Umbilical cord (tissue), 2 donors: Measurements from ENCODE around the gene SOX12. TPM values are rescaled to one million over a fixed set of nuclear protein-coding genes. Genes with fewer than 3 reads are reported as not detected.

Experiments
- DNase-seq: peaks from one replicate; pipeline ENCODE4 v3.0.0-alpha.2; 2015; ENCODE audit warnings: low spot score
- total RNA-seq: library from RNA; depleted of rRNA; stranded (reverse); fragments of >200 nt; gene quantifications from one replicate; pipeline ENCODE4 v1.2.3, GENCODE V29; 2014; ENCODE audit warnings: low replicate concordance; ENCODE audit not compliant: insufficient read depth

Gene SOX12
- total RNA-seq, 1 donor from 2014 or later = 4.1 TPM

- peak; percentile 43 for DNase-seq
Measured at GRCh38 chr20:301886-302848, 23.2 kb upstream of the SOX12 start.

GRCh38 chr20:305745-306144 is 19.6 kb upstream of the SOX12 start:
- no peak for DNase-seq

- DNase-seq = no peak
Measured at GRCh38 chr20:308427-309038, 16.8 kb upstream of the SOX12 start.

- peak; percentile 71 for DNase-seq
Measured at GRCh38 chr20:309306-309840, 16.0 kb upstream of the SOX12 start.

- DNase-seq = peak; percentile 100
Measured at GRCh38 chr20:309841-310644, 15.3 kb upstream of the SOX12 start.

DNA sequence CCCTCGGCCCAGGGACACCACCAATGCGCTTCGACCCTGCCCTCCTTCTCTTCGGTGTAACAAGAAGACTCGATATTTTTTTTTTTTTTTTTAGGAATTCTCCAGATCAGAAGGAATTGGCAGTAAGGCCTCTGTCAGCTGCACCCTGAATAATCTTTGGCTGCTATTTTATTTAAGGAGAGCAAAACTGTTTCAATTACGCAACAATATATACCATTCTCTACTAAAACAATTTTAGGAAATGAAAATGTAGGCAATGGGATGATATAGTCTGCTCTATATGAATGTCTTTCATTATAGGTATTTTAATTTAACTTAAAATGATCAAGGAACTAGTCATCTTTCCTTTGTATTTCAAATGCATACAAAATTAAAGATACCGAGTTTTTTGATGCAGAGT is 14.7 kb upstream of the SOX12 start:
- DNase-seq = no peak

DNA sequence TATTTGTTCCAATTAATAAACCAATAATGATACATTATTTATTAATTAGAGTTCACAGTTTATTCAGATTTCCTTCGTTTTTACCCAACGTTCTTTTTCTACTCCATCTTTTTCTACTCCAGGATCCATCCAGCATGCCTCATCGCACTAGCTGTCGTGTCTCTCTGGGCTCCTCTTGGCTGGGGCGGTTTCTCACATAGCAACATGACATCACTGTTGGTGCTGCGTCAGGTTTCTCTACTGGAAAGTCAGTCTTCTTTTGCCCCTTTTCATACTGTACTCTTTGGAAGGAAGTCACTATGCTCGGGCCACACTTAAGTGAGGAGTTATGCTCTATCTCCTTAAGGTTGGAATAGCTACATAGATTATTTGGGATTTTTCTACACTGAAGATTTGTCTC is 13.7 kb upstream of the SOX12 start:
- DNase-seq = no peak

DNA sequence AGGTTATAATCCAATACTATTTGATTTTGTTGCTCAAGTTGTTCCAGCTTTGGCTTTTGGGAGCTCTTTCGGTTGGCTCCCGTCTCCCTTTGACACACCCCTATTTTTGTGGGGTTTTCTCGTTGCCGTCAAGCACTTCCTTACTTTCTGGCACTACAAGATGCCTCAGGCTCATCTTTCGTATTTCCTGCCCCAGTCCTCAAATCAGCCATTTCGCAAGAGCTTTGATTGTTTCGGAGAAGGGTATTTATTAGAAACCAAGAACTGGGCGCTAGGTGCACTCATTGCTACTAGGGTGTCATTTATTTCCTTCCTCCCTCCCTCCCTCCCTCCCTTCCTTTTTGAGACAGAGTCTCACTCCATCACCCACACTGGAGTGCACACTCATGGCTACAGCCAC is 13.3 kb upstream of the SOX12 start:
- DNase-seq = no peak

DNA sequence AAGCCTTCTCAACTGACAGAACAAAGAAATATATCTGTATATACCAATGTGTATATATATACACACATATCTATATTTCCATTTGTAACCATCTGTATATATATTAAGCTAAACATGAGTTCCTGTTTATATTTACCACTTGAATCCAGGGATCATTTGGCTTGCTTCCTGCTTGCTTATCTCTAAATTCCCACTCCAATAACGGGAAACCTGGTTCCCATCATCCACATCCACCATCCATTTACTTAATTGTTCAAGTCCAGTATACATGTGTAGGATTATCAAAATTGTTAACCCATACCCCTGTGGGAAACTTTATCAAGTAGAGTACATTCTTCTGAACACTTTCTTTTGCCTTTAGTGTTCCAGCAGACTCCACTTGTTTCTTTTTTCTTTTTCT is 12.5 kb upstream of the SOX12 start:
- no peak for DNase-seq

DNA sequence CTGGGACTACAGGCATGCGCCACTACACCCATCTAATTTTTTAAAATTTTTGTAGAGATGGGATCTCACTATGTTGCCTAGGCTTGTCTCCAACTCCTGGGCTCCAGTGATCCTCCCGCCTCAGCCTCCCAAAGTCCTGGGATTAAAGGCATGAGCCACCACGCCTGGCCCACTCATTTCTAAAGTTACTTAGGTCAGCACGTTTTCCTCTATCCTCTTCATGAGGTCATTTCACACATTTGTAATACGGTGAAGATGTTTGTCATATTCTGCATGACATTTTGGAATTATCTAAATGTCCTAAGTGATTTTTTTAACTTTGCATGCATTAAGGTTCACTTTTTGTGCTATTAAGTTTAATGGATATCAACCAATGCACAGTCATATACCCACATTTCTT is 11.9 kb upstream of the SOX12 start:
- DNase-seq = no peak

DNA sequence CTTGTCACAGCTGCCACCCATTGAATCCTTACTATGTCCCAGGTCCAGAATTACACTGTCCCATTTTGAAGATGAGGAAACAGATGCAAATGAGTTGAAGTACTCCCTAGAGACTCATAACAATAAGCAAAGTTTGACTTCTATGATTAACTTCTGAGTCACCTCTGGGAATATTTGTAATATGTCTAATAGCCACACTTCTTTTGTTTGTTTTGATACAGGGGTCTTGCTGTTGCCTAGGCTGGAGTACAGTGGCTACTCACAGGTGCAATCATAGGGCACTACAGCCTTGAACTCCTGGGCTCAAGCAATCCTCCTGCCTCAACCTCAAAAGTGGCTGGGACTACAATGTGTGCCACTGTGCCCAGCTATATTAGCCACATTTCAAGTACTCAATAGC is 11.4 kb upstream of the SOX12 start:
- no peak for DNase-seq

DNA sequence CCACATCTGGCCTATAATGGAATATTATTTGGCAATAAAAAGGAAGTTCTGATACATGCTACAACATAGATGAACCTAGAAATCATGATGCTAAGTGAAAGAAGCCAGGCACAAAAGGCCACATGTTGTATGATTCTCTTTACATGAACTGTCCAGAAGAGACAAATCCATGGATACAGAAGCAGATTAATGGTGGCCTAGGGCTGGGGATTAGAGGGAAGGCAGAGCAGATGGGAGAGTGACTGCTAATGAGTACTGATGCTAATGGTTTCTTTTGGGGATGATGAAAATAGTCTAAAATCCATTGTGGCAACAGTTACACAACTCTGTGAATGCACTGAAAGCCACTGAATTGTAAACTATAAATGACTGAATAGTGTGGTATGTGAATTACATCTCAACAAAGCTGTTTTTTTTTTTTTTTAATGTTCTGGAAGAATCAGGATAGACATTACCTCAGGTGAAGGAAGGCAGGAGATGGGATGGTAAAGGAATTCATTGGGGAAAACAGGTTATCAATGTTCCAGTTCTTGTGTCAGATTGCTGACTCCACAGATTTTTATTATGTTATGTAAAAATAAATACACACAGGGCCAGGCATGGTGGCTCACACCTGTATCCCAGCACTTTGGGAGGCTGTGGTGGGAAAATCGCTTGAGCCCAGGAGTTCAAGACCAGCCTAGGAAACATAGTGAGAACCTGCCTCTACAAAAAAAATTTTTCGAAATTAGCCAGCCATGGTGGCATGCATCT is 8.9 kb upstream of the SOX12 start:
- no peak for DNase-seq

- peak; percentile 93 for DNase-seq
Measured at GRCh38 chr20:324177-325044, 941 bp upstream of the SOX12 start.

GRCh38 chr20:325889-326644 is 715 bp downstream of the SOX12 start:
- DNase-seq = peak; percentile 77

DNA sequence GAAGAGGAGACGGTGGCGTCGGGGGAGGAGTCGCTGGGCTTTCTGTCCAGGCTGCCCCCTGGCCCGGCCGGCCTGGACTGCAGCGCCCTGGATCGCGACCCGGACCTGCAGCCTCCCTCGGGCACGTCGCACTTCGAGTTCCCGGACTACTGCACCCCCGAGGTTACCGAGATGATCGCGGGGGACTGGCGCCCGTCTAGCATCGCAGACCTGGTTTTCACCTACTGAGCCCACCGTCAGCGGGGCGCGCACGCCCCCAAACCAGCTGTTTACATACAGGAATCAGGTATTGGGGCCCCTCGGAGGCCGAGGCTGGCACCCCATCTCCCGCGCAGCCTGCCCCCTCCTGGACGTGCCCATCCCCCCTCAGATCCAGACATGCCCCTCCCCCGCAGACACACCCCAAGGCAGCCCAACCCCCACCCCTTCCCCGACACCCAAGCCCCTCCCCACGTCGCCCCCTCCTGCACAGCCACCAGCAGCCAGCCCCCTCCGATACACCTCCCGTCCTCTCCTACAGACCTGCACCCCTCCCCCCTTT is 1.4 kb downstream of the SOX12 start:
- peak; percentile 58 for DNase-seq

DNA sequence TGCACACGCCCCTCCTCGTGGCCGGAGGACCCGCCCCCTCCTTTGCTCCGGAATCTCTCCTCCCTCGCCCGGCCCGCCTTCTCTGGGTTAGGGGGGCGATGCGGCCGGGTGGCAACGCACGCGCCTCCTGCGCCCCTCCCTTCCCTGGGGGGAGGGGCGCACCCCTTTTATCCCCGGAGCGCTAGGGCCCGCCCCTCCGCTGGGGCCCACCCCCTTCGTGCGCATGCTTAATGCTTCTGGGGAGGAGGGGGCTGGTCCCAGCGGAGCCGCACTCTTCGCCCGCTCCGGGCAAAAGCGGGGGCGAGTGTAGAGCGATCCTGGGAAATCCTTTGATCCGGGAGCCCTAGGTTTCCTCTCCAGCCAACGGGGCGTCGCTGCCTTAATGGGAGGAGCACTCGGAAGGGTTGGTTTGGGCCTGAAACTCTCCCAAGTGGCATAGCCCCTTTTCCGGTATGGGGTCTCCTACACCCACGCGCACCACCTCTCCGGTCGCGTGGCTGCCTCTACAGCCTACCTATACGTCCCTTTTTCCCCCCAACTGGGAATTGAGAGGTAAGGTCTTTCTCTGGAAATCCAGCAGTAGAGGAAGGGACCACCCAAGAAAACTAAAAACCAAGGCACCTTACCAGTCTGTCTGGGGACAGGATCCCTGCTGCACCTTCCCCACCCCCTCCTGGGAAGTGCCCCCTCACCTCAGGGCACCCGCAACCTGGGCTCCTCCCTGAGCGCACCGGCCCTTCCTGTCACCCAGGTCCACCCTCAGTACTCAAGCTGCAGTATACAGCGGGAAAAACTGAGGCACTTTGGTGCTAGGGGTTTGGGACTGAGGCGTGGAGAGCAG is 2.1 kb downstream of the SOX12 start:
- DNase-seq = peak; percentile 97

- no peak for DNase-seq
Measured at GRCh38 chr20:328027-328974, 2.9 kb downstream of the SOX12 start.
